NCI-H2171 (cell line): ENCODE results near the gene CAMTA1.

Experiments
- DNase-seq: peaks from one replicate; lab custom pipeline; 2025; lab: John Stamatoyannopoulos, UW

Gene CAMTA1

DNA sequence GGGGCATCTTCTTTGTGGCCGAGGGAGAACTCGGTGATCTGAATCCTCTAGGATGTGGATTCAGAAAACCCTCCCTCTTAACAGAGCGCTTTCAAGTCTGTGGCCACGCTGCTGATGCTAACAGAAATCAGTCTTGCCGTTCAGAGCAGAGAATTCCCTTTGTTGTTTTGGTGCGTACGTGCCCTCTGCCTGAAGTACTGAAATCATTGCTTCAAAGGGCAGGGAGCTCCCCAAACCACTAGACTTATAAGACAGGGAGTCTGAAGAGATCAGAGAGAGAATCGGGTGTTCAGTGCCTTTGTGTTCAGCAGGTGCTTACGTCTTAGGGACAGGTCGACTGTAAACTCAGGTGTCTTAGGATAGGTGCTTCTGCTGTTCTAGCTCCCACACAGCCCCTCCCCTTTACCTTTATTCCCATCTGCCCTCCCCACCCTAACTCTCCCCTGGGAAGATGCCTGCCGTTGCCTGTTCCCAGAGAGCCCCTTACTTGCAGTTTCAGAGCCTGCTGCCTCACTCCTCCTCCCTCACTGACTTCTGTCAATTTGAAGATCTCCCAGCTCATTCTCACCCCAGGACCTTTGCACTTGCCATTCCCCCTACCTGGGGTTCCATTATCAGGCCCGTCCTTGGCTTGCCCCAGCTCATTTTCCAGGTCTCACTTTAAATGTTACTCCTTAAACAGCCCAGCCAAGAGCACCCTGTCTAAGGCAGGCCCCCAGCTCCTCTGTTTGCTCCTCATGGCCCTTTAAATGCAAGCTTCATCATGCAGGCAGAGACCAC, 143.0 kb downstream of the CAMTA1 start:
- DNase-seq: peak; percentile 25

DNA sequence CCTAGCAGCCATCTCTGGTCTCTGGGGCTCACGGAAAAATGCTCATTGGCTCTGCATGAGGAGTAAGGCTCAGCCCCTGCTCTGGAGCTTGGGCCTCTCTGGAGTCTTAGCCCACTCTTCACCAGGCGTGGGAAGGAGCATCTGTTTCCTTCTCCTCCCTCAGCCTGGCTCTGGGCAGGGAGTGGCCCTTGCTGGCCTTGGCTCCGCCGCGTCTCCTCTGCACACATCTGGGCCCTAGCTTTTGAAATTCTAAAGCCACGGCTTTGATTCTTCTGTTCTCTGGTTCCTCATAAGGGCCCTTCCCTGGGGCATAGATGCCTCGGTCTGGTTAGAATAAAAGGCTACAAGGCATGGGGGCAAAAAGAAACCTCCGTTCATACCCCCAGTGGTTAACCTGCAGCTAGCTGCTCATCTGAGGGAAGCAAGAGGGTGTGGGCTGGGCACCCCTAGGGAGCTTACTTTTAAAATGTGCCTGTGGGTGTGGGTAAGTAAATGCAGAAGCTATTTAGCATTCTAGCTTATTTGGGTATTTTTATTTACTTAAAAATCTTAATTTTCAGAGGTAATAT, 145.6 kb downstream of the CAMTA1 start:
- no peak for DNase-seq

DNA sequence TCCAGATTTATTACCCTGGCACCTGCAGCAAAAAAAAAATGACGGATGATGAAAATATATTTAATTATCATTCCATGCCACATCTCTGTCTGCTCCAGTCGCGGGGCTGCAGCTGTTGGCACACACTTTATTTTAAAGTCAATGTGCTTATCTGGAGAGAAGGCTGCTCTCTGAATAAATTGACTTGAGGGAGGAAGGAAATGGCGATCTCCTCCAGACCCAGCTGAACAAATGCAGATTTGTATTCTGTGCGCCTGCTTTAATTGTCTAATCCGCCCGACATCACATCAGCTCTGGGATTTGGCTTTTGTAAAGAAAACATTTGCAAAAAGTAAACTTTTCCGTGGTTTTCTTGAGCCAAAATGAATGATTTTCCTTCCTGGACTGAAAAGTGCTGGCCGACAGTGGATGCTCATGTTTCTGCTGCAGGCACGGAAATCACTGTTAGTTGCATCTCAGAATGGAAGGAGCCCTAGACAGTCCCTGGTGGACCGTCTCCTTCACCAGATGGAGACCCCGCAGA, 150.2 kb downstream of the CAMTA1 start:
- peak; percentile 56 for DNase-seq

DNA sequence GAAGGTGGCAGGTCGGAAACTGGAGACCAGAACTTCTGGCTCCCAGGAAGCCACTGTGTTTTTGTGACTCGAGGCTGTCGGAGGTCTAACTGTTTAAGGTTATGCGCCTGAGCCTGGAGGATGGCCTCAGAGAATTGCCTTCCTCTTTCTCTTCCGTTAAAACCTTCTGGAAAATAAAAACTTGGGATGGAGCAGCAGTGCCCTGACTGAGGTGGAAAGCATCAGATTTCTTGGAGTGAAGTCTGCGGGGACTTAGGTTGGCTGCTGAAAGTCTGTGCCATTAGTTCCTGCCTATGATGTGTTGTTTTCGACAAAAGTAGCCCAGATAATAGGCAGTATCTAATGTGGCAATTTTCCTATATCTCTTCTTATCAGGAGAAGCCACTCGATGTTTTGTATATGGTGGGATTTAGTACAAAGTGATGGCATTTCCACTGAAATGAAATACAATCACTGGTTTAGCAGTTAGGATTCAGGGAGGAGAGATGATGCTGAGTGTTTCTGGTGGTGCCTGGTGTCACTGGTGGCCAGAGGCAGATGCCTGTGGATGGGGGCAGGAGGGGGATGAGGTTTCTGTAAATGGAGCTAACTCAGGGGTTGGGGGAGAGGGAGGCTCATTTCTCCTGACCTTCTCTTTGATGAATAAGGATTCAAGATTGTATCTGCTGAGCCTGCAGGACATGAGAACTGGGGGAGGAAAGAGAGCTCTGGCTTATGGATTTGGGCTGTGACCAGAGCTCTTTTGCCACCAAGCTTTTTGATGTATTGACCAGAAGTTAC, 150.8 kb downstream of the CAMTA1 start:
- no peak for DNase-seq

DNA sequence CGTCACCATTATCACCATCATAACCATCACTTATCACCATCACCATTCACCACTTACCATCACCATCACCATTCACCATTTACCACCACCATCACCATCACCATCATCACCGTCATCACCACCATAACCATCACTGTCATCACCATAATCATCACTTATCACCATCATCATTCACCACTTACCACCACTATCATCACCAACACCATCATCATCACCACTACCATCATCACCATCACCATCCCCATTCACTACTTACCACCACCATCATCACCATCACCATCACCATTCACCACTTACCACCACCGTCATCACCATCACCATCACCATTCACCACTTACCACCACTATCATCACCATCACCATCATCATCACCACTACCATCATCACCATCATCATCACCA, 151.8 kb downstream of the CAMTA1 start:
- DNase-seq: no peak

DNA sequence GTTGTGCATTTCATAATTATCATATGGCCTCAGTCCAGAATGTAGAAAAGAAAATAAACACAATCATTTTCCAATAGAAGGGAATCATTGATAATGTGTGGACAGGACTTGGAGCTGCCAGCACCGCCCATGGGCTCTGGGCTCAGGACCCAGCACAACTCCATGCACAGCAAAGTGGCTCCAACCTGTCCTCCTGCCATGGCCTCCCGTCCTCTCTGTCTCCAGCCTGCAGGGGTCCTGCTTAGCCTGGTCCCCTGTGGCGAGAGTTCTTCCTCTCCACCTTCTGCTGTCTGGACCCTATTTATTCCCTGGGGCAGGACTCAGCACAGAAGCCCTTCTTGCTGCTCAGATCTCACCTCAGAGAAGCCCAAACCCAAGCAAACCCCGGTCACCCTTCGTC, 154.1 kb downstream of the CAMTA1 start:
- DNase-seq: no peak

DNA sequence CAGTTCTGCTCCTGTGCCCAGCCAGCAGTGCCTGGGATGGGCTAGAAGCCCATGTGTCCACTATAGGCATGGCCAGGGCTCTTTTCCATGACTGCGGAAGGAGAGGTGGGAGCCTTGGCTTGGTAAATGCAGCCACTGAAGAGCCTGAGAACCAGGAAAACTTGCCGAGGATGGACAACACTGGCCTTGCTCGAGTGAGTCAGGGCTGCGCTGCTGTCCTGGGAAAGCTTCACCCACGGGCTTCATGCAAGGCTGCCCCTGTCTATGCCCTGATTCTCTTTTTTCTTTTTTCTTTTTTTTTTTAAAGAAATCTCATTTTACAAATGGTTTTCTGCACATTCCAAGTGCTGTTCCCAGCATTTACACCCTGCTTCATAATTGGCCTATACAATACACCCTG, 156.5 kb downstream of the CAMTA1 start:
- DNase-seq: no peak

DNA sequence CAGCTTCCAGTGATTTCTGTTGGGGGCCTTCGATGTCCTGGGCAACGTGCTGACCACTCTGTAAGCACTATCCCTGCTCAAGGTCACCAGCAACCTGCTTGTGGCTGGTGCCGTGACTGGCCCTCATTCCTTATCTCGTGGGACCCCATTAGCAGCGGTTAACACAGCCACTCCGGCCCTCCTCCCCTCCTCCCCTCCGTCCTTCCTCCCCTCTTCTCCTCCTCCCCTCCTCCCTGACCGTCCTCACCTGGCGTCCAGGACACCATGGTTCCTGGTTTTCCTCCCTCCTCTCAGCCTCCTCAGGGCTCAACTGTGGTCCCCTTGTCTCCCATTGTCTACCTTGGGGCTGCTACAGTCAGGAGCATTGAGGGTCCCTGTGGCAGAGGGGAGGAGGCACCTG, 157.7 kb downstream of the CAMTA1 start:
- no peak for DNase-seq

DNA sequence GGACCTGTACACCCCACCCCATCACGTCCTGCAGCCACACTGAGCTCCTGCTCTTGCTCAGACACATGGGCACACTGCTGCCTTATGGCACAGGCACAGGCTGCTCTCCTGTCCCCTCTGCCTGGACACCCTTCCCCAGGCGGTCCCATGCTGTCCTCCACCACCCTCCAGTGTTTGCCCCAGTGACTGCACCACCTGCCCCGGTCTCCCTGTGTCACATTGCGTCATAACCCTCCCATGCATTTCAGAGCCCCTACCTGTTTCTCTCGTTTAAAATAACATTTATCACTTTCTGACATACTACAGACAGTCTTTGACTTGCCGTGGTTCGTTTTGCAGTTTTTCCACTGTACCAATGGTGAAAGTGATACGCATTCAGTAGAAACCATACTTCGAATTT, 159.2 kb downstream of the CAMTA1 start:
- no peak for DNase-seq

DNA sequence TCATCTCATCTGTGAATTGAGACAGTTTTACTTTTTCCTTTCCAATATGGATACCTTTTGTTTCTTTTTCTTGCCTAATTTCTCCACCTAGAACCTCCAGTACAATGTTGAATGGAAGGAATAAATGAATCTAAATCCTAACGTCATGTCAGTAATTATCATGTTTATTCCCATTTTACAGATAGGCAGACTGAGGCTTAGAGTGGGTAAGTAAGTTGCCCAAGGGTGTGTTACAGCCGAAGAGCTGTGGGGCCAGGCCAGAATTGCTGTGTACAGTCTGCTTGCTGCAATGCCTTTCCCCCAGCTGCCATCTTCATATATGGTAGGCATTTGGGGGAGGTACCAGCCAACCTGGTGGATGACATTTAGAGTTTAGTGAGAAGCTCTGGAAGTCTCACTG, 162.7 kb downstream of the CAMTA1 start:
- DNase-seq: no peak

DNA sequence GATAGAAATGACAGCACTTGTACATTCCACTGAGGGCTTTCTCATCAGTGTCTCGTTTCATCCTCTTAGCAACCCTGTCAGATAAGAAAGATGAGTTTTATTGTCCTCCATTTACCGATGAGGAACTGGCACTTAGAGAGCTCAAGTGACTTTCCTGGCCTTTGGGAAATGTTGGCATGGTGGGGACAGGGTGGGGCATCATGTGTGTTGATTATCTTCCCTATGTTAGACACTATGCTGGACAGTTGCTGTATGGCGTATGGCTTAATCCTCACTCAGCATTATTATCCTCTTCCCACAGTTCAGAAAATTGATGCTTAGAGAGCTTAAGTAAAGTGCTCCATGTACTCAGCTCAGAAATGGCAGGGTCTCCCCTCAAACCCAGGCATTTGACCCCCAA, 163.2 kb downstream of the CAMTA1 start:
- no peak for DNase-seq

DNA sequence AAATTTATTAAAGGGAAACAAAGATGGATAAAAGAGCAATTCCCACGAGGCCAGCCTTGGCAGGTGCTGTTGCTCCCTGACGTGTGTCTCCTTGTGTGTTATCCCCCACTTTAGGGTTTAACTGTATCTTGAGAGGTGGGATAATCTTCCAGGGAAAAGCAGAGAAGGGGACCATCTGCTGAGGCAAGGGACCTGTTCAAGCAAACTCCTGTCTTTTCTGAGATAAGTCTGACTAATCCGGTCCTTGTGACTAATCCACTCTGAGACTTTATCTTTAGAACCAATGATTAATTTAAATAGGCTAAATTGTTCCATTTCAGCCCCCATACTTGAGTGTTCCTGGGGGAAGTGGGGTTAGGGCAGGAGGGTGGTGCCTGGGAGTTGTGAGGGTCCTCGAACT, 163.6 kb downstream of the CAMTA1 start:
- peak; percentile 36 for DNase-seq

DNA sequence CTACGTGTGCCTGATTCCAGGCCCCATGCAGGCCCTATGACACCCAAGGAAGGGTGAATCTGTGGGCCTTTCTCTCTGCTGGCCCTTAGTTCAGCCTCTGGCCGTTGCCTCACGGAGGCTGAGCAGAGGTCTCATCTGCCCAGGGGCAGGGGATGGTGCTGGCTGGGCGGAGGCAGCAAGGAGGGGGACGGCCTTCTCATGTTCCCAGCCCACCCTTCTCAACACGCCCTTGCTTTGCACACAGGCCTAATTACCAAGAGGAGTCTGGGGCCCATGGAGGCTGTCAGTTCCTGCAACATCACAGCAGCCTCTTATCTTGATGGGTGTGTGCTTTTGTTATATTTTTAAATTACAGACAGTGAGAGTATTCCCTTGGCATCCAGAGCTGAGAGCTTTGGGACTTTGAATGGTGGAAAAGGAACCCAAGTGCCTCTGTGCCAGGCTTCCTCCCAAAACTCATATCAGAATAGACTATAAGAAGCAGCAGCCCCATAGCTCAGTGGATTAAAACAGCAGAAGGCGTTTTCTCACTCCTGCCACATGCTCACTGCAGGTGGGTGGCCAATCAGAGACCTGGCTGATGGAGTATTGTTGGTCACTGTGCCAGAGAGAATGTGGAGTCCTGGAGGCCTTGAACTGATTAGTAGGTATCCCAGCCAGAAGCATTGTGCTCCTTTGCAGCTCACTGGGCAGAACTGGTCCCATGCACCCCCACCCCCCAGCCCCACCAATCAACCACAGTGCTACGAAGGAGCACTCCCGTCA, 164.9 kb downstream of the CAMTA1 start:
- no peak for DNase-seq

DNA sequence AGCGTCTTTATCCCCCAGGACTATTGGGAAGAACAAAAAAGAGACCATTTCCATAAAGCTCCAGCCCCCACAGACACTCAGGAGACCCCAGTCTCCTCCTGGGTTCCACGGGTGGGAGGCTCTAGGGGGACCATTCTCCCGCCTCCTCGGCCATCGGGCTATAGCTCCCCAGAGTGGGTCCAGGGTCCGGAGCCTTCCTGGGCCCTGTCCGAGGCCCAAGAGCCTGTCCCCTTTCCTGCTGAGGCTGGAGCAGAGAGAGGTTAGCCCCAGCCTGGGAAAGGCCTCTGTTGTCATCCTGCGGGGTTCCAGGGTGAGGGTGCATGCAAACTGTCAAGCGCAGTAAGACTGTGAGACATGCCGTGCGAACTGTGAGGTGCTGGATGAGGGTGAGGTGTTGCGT, 166.3 kb downstream of the CAMTA1 start:
- no peak for DNase-seq

DNA sequence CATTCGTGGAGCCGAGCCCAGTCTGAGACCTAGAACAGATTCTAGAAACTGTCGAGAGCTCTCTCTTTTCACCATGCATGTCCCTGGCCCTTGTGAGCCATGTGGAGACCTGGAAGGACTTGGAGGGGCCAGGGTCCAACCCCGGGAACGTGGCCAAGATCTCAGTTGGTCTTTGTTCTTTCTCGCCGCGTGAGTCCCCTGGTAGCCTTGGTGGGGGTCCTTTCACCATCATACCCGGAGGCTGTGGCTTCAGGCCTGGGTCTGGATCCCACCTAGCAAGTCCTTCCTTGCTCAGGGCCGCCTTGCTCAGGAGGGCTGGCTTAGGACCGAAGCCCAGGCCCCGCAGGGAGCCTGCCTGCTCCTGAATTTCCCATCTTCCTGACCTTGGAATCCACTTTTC, 168.0 kb downstream of the CAMTA1 start:
- DNase-seq: no peak

DNA sequence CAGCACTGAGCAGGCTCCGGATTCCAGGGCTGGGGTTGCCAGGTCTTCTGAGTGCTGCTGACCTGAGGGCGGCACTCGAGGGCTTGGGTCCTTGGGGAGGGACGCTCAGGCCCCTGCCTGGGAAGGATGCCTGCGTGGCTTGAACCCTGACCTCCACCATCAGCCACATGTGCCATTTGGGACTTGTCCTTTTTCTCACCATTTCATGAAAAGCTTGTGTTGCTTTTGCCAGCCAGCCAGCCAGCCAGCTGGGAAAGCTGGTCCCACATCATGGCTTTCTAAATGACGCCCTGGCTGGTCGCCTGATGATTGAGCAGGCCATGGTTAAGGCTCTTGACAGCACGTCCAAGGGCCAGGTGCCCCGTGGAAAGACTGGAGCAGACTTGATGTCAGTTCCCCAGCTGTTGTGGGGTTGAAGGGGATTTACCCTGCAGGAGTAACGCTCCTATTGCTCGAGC, 168.7 kb downstream of the CAMTA1 start:
- no peak for DNase-seq

DNA sequence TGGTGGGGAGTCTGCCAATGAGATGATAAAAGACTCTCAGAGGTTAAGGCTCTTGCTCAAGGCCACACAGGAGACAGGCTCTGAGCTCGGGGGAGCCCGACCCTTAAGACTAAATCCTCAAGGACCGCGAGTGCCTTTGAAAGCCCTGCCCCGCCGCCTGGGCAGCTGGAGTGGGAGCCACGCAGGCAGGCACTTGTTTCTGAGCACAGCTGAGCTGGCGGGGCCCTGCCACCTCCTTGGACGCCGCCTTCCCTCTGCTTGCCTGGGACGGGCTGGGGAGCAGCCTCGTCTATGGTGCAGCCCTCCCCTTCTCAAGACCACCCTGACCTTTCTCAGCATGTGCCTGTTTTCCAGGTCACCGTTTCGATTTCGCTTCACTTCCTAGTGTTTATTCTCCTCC, 169.3 kb downstream of the CAMTA1 start:
- DNase-seq: no peak

DNA sequence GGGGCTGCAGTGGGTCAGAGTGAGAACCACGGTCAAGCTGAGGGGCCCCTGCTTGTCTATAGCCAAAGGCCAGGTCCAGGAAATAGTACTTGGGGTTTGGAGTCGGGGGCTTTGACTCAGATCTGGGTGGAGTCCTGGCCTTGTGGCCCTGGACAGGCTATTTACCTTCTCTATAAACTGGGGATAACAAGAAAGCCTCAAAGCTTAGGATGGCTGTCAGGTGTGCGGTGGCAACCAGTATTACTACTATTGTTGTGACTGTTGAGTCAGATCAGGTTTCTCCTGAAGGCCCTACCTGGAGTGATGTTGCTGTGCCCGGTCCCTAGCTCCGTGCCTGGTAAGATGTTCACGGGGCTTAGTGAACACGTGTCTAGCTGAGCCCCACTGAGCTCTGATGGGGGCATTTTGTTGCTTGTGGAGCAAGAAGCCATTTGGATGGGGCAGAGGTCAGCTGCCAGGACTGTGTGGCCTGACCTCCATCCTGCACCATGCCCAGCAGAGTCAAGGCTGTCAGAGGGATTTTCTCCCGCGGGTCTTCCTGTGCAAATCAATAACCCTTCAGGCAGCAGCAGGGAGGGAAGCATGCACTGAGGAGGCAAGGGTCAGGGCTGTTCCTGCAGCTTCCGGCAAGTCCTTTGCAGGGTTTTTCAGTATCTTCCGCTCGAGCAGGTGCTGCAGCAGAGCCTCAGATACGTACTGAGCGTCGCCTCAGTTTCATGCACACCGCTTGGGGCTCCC, 170.3 kb downstream of the CAMTA1 start:
- no peak for DNase-seq

DNA sequence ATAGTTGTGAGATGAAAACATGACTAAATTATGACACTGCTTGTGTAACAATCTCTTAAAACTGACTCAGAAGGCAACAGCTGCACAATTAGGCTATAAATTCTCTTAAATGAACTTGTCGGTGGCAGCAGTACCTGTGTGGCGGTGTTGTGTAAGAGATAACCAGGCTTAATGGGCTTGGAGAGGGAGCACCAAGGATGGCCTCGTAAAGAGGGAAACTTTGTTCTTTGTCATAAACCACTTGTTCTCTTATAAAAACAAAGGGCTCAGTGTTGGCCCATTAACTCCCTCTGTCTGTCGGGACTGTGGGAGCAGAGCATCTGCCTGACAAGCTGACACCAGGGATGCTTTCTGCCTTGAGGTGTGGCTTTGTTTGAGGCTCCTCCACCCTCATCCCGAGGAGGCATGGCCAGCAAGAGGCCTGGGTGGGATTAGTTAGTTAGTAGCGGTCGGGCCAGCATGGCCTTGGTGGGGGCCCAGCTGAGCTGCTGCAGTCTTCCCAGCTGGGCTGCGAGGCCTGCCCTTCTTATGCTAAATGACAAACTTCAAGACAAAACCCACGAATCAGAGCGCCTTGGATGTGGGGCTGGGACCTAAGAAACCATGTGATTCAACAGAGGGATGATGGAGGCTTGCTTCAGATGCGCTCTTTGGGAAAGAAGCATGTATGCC, 171.4 kb downstream of the CAMTA1 start:
- peak; percentile 4 for DNase-seq

DNA sequence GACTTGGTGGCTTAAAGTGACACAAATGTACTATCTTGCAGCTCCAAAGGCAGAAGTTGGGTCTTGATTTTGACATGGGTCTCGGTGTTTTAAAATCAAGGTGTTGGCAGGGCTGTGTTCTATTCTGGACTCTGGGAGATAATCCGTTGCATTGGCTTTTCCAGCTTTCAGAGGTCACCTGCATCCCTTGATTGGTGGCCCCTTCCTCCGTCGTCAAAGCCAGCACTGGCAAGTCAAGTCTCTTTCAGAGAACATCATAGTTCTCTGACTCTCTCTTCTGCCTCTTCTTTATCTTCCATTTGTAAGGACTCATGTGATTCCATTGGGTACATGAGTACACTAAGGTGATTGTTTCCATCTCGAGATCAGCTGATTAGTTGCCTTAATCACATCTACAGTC, 172.1 kb downstream of the CAMTA1 start:
- no peak for DNase-seq
